Measurements from ENCODE around the gene ARID5A.
A peak's percentile ranks its signal among the peaks of the same experiment; 100 is the strongest.

ARID5A gene

GRCh38 chr2:96534701-96535181 lies 1.8 kb upstream of the ARID5A start:
- Histone ChIP-seq H3K27me3 (ENCODE audit: insufficient read depth, poor library complexity, severe bottlenecking) (no peaks in the 10 kb centered on the region), H3K27ac (replicated peaks) (no peak overlapping the region), H3K4me3 (replicated peaks; ENCODE audit: insufficient read depth, low read length) (no peak overlapping the region)
- TF ChIP-seq, protein P1, sequence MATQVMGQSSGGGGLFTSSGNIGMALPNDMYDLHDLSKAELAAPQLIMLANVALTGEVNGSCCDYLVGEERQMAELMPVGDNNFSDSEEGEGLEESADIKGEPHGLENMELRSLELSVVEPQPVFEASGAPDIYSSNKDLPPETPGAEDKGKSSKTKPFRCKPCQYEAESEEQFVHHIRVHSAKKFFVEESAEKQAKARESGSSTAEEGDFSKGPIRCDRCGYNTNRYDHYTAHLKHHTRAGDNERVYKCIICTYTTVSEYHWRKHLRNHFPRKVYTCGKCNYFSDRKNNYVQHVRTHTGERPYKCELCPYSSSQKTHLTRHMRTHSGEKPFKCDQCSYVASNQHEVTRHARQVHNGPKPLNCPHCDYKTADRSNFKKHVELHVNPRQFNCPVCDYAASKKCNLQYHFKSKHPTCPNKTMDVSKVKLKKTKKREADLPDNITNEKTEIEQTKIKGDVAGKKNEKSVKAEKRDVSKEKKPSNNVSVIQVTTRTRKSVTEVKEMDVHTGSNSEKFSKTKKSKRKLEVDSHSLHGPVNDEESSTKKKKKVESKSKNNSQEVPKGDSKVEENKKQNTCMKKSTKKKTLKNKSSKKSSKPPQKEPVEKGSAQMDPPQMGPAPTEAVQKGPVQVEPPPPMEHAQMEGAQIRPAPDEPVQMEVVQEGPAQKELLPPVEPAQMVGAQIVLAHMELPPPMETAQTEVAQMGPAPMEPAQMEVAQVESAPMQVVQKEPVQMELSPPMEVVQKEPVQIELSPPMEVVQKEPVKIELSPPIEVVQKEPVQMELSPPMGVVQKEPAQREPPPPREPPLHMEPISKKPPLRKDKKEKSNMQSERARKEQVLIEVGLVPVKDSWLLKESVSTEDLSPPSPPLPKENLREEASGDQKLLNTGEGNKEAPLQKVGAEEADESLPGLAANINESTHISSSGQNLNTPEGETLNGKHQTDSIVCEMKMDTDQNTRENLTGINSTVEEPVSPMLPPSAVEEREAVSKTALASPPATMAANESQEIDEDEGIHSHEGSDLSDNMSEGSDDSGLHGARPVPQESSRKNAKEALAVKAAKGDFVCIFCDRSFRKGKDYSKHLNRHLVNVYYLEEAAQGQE (IDR thresholded peaks at IDR 0.05; ENCODE audit: insufficient replicate concordance, low read depth), result no peak
- no peak for TF ChIP-seq SPI1 (IDR thresholded peaks at IDR 0.05; ENCODE audit: borderline replicate concordance, low read depth)
- no peak for TF ChIP-seq GABPA (IDR thresholded peaks at IDR 0.05; ENCODE audit: low read depth)
- TF ChIP-seq, protein P2, sequence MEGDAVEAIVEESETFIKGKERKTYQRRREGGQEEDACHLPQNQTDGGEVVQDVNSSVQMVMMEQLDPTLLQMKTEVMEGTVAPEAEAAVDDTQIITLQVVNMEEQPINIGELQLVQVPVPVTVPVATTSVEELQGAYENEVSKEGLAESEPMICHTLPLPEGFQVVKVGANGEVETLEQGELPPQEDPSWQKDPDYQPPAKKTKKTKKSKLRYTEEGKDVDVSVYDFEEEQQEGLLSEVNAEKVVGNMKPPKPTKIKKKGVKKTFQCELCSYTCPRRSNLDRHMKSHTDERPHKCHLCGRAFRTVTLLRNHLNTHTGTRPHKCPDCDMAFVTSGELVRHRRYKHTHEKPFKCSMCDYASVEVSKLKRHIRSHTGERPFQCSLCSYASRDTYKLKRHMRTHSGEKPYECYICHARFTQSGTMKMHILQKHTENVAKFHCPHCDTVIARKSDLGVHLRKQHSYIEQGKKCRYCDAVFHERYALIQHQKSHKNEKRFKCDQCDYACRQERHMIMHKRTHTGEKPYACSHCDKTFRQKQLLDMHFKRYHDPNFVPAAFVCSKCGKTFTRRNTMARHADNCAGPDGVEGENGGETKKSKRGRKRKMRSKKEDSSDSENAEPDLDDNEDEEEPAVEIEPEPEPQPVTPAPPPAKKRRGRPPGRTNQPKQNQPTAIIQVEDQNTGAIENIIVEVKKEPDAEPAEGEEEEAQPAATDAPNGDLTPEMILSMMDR (IDR thresholded peaks at IDR 0.05; ENCODE audit: insufficient read depth, low read length), result no peak
- TF ChIP-seq POLR2AphosphoS5 (IDR thresholded peaks at IDR 0.05; ENCODE audit: low read depth), result no peak
- DNase-seq (ENCODE audit: low read depth in 1 of 2, low spot score in 1 of 2), result no peak

- H3K4me3 ChIP-seq (replicated peaks; ENCODE audit: insufficient read depth, low read length), result no peak overlapping the region
- TF ChIP-seq POLR2AphosphoS5 (IDR thresholded peaks at IDR 0.05; ENCODE audit: low read depth) (no peak), GABPA (IDR thresholded peaks at IDR 0.05; ENCODE audit: low read depth) (no peak), SPI1 (IDR thresholded peaks at IDR 0.05; ENCODE audit: borderline replicate concordance, low read depth) (no peak)
- TF ChIP-seq, protein P1 (IDR thresholded peaks at IDR 0.05; ENCODE audit: insufficient replicate concordance, low read depth), result no peak
- TF ChIP-seq, protein P2 (IDR thresholded peaks at IDR 0.05; ENCODE audit: insufficient read depth, low read length), result no peak
- H3K27ac ChIP-seq (replicated peaks), result no peak overlapping the region
- no peak for DNase-seq (ENCODE audit: low read depth in 1 of 2, low spot score in 1 of 2)
- no peaks in the 10 kb centered on the region for H3K27me3 ChIP-seq (ENCODE audit: insufficient read depth, poor library complexity, severe bottlenecking)
These were observed 1.2 kb upstream of the ARID5A start for GRCh38 chr2:96535331-96535730.

- TF ChIP-seq, protein P2 (IDR thresholded peaks at IDR 0.05; ENCODE audit: insufficient read depth, low read length), result no peak
- peak; percentile 92 for TF ChIP-seq SPI1 (IDR thresholded peaks at IDR 0.05; ENCODE audit: borderline replicate concordance, low read depth)
- TF ChIP-seq, protein P1 (IDR thresholded peaks at IDR 0.05; ENCODE audit: insufficient replicate concordance, low read depth), result no peak
- TF ChIP-seq GABPA (IDR thresholded peaks at IDR 0.05; ENCODE audit: low read depth), result no peak
- TF ChIP-seq POLR2AphosphoS5 (IDR thresholded peaks at IDR 0.05; ENCODE audit: low read depth), result peak; percentile 68
- no peaks in the 10 kb centered on the region for H3K27me3 ChIP-seq (ENCODE audit: insufficient read depth, poor library complexity, severe bottlenecking)
- peak overlapping the region; percentile 58 for H3K4me3 ChIP-seq (replicated peaks; ENCODE audit: insufficient read depth, low read length)
- H3K27ac ChIP-seq (replicated peaks), result peak overlapping the region; percentile 81
- peak; percentile 72 to 95 for DNase-seq (ENCODE audit: low read depth in 1 of 2, low spot score in 1 of 2)
These were observed 648 bp downstream of the ARID5A start for GRCh38 chr2:96537066-96537733.

Measured in HL-60 (cell line).